GM18873 (cell line): ENCODE data around the gene RFTN1.
A peak's percentile ranks its signal among the peaks of the same experiment; 100 is the strongest.

Experiments used
- ATAC-seq: cut with Tn5 transposase; IDR thresholded peaks from one replicate; pipeline ENCODE4 v1.9.1; 2021; ENCODE audit warnings: mild to moderate bottlenecking, moderate library complexity, moderate number of reproducible peaks; ENCODE audit not compliant: unreplicated experiment, low FRiP score

The RFTN1 gene

GRCh38 chr3:16472593-16472992, 40.9 kb downstream of the RFTN1 start:
- no peak for ATAC-seq

- no peak for ATAC-seq
Observed at GRCh38 chr3:16471897-16472296, 41.6 kb downstream of the RFTN1 start.

- ATAC-seq: no peak
Observed at GRCh38 chr3:16470590-16470989, 42.9 kb downstream of the RFTN1 start.

- ATAC-seq: no peak
Observed at GRCh38 chr3:16468336-16469098, 45.0 kb downstream of the RFTN1 start.

- ATAC-seq: no peak
Observed at GRCh38 chr3:16468002-16468335, 45.5 kb downstream of the RFTN1 start.

- peak; percentile 92 for ATAC-seq
Observed at GRCh38 chr3:16467393-16467792, 46.1 kb downstream of the RFTN1 start.

- no peak for ATAC-seq
Observed at GRCh38 chr3:16466822-16467221, 46.7 kb downstream of the RFTN1 start.

GRCh38 chr3:16464511-16465148, 48.9 kb downstream of the RFTN1 start:
- no peak for ATAC-seq

- no peak for ATAC-seq
Observed at GRCh38 chr3:16463914-16464313, 49.6 kb downstream of the RFTN1 start.

- ATAC-seq: no peak
Observed at GRCh38 chr3:16463119-16463518, 50.4 kb downstream of the RFTN1 start.

GRCh38 chr3:16462679-16463078, 50.8 kb downstream of the RFTN1 start:
- ATAC-seq: no peak

GRCh38 chr3:16461463-16462245, 51.8 kb downstream of the RFTN1 start:
- no peak for ATAC-seq

GRCh38 chr3:16460886-16461285, 52.6 kb downstream of the RFTN1 start:
- ATAC-seq: no peak

- no peak for ATAC-seq
Observed at GRCh38 chr3:16460273-16460672, 53.2 kb downstream of the RFTN1 start.

- no peak for ATAC-seq
Observed at GRCh38 chr3:16456784-16457415, 56.6 kb downstream of the RFTN1 start.

- no peak for ATAC-seq
Observed at GRCh38 chr3:16455966-16456365, 57.5 kb downstream of the RFTN1 start.

- ATAC-seq: no peak
Observed at GRCh38 chr3:16455001-16455400, 58.5 kb downstream of the RFTN1 start.

- no peak for ATAC-seq
Observed at GRCh38 chr3:16452261-16452660, 61.2 kb downstream of the RFTN1 start.

GRCh38 chr3:16449369-16449768, 64.1 kb downstream of the RFTN1 start:
- no peak for ATAC-seq

GRCh38 chr3:16448639-16449070, 64.8 kb downstream of the RFTN1 start:
- no peak for ATAC-seq

- no peak for ATAC-seq
Observed at GRCh38 chr3:16447135-16447534, 66.4 kb downstream of the RFTN1 start.
